ENCODE results near the gene DHODH.

DNA sequence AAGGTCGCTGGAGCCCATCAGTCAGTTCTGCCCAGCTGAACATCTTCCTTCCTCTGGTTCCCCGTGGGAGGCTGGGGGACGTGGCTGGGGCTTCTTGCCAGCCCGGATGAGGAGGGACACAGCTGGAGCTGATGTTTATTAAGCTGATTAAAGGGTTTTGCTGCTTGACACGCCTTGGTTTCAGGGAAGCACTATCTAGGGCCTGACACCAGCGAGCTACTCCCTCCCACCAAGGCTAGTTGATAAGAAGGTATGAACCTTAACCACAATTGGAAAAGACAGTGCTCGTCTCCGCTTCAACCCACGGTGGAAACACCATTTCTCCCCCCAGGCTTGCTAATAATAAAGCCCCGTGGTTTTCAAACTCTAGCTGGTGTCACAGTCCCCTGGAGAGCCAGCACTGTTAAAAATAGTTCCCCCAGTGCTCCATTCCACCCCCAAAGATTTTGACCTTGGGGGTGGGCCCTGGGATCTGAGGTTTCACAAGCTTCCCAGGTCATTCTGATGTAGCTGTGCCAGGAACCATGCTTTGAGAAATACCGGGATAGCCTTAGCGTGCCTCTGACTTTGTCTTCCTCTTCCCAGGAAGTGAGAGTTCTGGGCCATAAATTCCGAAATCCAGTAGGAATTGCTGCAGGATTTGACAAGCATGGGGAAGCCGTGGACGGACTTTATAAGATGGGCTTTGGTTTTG, 5.5 kb downstream of the DHODH start:
- TF ChIP-seq HDGF (IDR thresholded peaks at IDR 0.05; ENCODE audit: borderline replicate concordance) (no peak), NFRKB (IDR thresholded peaks at IDR 0.05) (no peak), SP1 (IDR thresholded peaks at IDR 0.05) (no peak), FOXA1 (IDR thresholded peaks at IDR 0.05) (no peak), ZNF384 (IDR thresholded peaks at IDR 0.05) (no peak), FOXM1 (IDR thresholded peaks at IDR 0.05; ENCODE audit: borderline replicate concordance) (no peak), L3MBTL2 (conservative IDR thresholded peaks at IDR 0.05) (no peak), ARNT (IDR thresholded peaks at IDR 0.05) (no peak), SUZ12 (IDR thresholded peaks at IDR 0.05) (no peak)

All from HEK293T (cell line).